Mammary epithelial cell (primary cell): ENCODE results near the gene IKBKG.
"Not testable (repeated sequence)": the region's sequence is repeated elsewhere in the genome, so short reads cannot be mapped to it uniquely, and the experiment has no call there.

Source experiments
- CTCF ChIP-seq, 2 donors: IDR thresholded peaks in 1 of 2; conservative IDR thresholded peaks in 1 of 2; 2 replicates each; pipeline ENCODE4 v1.5.1; 2011 to 2012; ENCODE audit warnings: inconsistent platforms in 2 of 2, low read length in 2 of 2, mild to moderate bottlenecking in 2 of 2, control low read depth in 1 of 2, low read depth in 1 of 2; ENCODE audit not compliant: insufficient read depth in 1 of 2; ENCODE audit errors: extremely low read depth in 1 of 2
- EZH2 ChIP-seq: IDR thresholded peaks from 2 replicates; pipeline ENCODE4 v1.6.1; 2012; ENCODE audit warnings: low read length, inconsistent platforms, borderline replicate concordance

- TF ChIP-seq CTCF (conservative IDR thresholded peaks at IDR 0.05 in 1 of 2, IDR thresholded peaks at IDR 0.05 in 1 of 2; ENCODE audit: extremely low read depth in 1 of 2, insufficient read depth in 1 of 2, low read depth in 1 of 2, low read length in 2 of 2); EZH2: not testable (repeated sequence)
Measured at GRCh38 chrX:154501423-154501822, 46.0 kb upstream of the IKBKG start.
